Adrenal gland (tissue), 12 donors: Measurements from ENCODE around the gene GRP. TPM values are rescaled to one million over a fixed set of nuclear protein-coding genes. Genes with fewer than 3 reads are reported as not detected.
"Not testable (repeated sequence)": the region's sequence is repeated elsewhere in the genome, so short reads cannot be mapped to it uniquely, and the experiment has no call there.

ENCODE experiments used
- DNase-seq, 7 donors: peaks; one replicate each; pipeline ENCODE4 v3.0.0-alpha.2; 2019 to 2020
- H3K27ac ChIP-seq, 5 donors: fragments of 200-600 bp; sonication (generic) in 4 of 5; 1 replicate in 3 of 5; 2 replicates in 2 of 5; pipeline versions ENCODE4 v1.5.1 to v1.8.0; 2016 to 2020; ENCODE audit warnings: mild to moderate bottlenecking in 1 of 5
- H3K27me3 ChIP-seq: fragments of 200-600 bp; 2 replicates; pipeline ENCODE4 v1.8.0; 2021
- H3K36me3 ChIP-seq, 2 donors: fragments of 200-600 bp; replicated peaks in 1 of 2; 1 replicate in 1 of 2; 2 replicates in 1 of 2; pipeline versions ENCODE4 v1.5.1 to v1.8.0; 2018 to 2022
- H3K4me1 ChIP-seq, 2 donors: fragments of 200-600 bp; replicated peaks in 1 of 2; 1 replicate in 1 of 2; 2 replicates in 1 of 2; pipeline versions ENCODE4 v1.5.1 to v1.8.0; 2018 to 2021
- H3K4me3 ChIP-seq, 4 donors: fragments of 200-600 bp; sonication (generic) in 3 of 4; one replicate each; pipeline ENCODE4 v1.5.1; 2016 to 2018
- H3K9me3 ChIP-seq, 3 donors: fragments of 200-600 bp; sonication (generic) in 1 of 3; replicated peaks in 1 of 3; 1 replicate in 2 of 3; 2 replicates in 1 of 3; pipeline versions ENCODE4 v1.5.1 to v1.8.0; 2016 to 2021
- CTCF ChIP-seq, 6 experiments: fragments of 450-650 bp in 4 of 6; fragments of 200-600 bp in 2 of 6; sonication (generic) in 1 of 6; IDR thresholded peaks; 1 replicate in 5 of 6; 2 replicates in 1 of 6; pipeline versions ENCODE4 v1.5.1 to v1.8.0; 2016 to 2021; ENCODE audit warnings: antibody characterized with exemption in 6 of 6, mild to moderate bottlenecking in 2 of 6, moderate library complexity in 1 of 6
- POLR2A ChIP-seq, 2 donors: fragments of 450-650 bp; IDR thresholded peaks; one replicate each; pipeline ENCODE4 v1.6.1; 2017; ENCODE audit warnings: antibody characterized with exemption in 2 of 2, mild to moderate bottlenecking in 2 of 2, moderate library complexity in 1 of 2
- WGBS, 4 donors: extraction: QIAGEN DNeasy Blood & Tissue Kit in 2 of 4; methylation state at CpG; one replicate each; pipeline versions ENCODE4 v1.1.5 to v1.1.7; 2013 to 2017; 5-methylcytosine and 5-hydroxymethylcytosine counted together
- intact Hi-C, 2 donors: fragments of 100-400 bp; cut with DNase I; formaldehyde crosslinking; loops; one replicate each; pipeline versions ENCODE4 v1.14.1 to v1.15.0; 2022 to 2023
- polyA plus RNA-seq, 3 donors: library from polyadenylated mRNA; stranded (reverse); fragments of 200-250 nt in 2 of 3; fragments of 350-450 nt in 1 of 3; fragmentation: Illumina TruSeq in 1 of 3; extraction: RNeasy Lipid Tissue Mini Kit (QIAGEN cat#74804) in 1 of 3; gene quantifications; one replicate each; pipeline ENCODE4 v1.2.3, GENCODE V29; 2013 to 2014
- total RNA-seq, 9 donors: library from RNA; depleted of rRNA in 4 of 9; stranded (reverse); fragments of >200 nt in 4 of 9; fragments of 120-200 nt in 1 of 9; fragmentation: NEBNext Ultra II Directional in 1 of 9; extraction: Animal tissue kit (Norgen Biotek cat#: 25700) in 1 of 9; gene quantifications; one replicate each; pipeline versions ENCODE4 v1.1.0 to v1.2.4, GENCODE V29; 2013 to 2023
- donor health status: healthy with polysubstance abuse.
- donor health status: Bipolar disorder and iron deficiency.
- donor health status: DM: yes; HTN: yes; CAD: no.
- donor health status: DM: no; HTN: no; CAD: no.
- donor health status: DM: no; HTN: no; CAD: no.
- donor health status: DM: yes; HTN: yes; CAD: no.

Gene GRP
- total and polyA plus RNA-seq, 12 donors = 0.20 to 1.2 (median 0.74) TPM; not detected in 9

GRCh38 chr18:59242906-59243305, 22.9 kb downstream of the GRP start:
- Histone ChIP-seq H3K27me3 (peaks cover 14% of the 10 kb centered on the region), H3K36me3 (no peaks in the 10 kb centered on the region), H3K4me1 (no peaks in the 10 kb centered on the region), H3K4me3 (no peak overlapping the region), H3K9me3 (no peaks in the 10 kb centered on the region), H3K27ac (no peak overlapping the region)
- TF ChIP-seq POLR2A (IDR thresholded peaks at IDR 0.05) = no peak
- no peak for TF ChIP-seq CTCF (IDR thresholded peaks at IDR 0.05)
- no peak for DNase-seq
- WGBS, 4 donors = 78 to 93% (median 86%) methylated on average over 2 of the region's 2 CpGs
- intact Hi-C loops = no loop called here

- DNase-seq = no peak
- Histone ChIP-seq H3K4me3 (no peak overlapping the region), H3K27me3 (peaks cover 19% of the 10 kb centered on the region), H3K9me3 (no peaks in the 10 kb centered on the region), H3K27ac (no peak overlapping the region), H3K4me1 (no peaks in the 10 kb centered on the region), H3K36me3 (no peaks in the 10 kb centered on the region)
- intact Hi-C loops = loop anchor here in 1 of 2 donors (5.0 kb wide), 1 partner anchor 156 kb away; no protein-coding TSS in a partner anchor
- no peak for TF ChIP-seq CTCF (IDR thresholded peaks at IDR 0.05)
- no peak for TF ChIP-seq POLR2A (IDR thresholded peaks at IDR 0.05)
- WGBS, 4 donors = 40 to 47% (median 47%) methylated on average over 4 of the region's 4 CpGs
These were observed 26.8 kb downstream of the GRP start for GRCh38 chr18:59246796-59247195.

- Histone ChIP-seq H3K27ac (no peak overlapping the region), H3K9me3 (no peaks in the 10 kb centered on the region), H3K4me1 (no peaks in the 10 kb centered on the region), H3K27me3 (peaks cover 13% of the 10 kb centered on the region), H3K4me3 (no peak overlapping the region), H3K36me3 (no peaks in the 10 kb centered on the region)
- intact Hi-C loops = loop anchor here in 1 of 2 donors (5.0 kb wide), 1 partner anchor 153 kb away; no protein-coding TSS in a partner anchor
- TF ChIP-seq POLR2A (IDR thresholded peaks at IDR 0.05) = no peak
- TF ChIP-seq CTCF (IDR thresholded peaks at IDR 0.05) = peak; percentile 57 to 75 (median 70)
- peak; percentile 42 to 78 (median 54) for DNase-seq
- 22 to 26% (median 24%) methylated on average over 5 of the region's 5 CpGs for WGBS, 4 donors
These were observed 29.3 kb downstream of the GRP start for GRCh38 chr18:59249199-59249774.

GRCh38 chr18:59255491-59255890, 35.5 kb downstream of the GRP start:
- intact Hi-C loops, H3K27me3 ChIP-seq, DNase-seq, H3K9me3 ChIP-seq, H3K36me3 ChIP-seq, H3K4me1 ChIP-seq, H3K4me3 ChIP-seq, H3K27ac ChIP-seq: not testable (repeated sequence)
- 82 to 100% (median 92%) methylated on average over 2 to 30 of the region's 30 CpGs for WGBS, 4 donors

GRCh38 chr18:59261842-59262241, 41.9 kb downstream of the GRP start:
- H3K9me3 ChIP-seq, H3K4me1 ChIP-seq, H3K27ac ChIP-seq, H3K36me3 ChIP-seq, DNase-seq, H3K4me3 ChIP-seq, intact Hi-C loops: not testable (repeated sequence)
- H3K27me3 ChIP-seq = peaks cover 37% of the 10 kb centered on the region
- 54 to 88% (median 82%) methylated on average over 3 of the region's 3 CpGs for WGBS, 4 donors

GRCh38 chr18:59262243-59262642, 42.3 kb downstream of the GRP start:
- H3K4me1 ChIP-seq, intact Hi-C loops, H3K4me3 ChIP-seq, H3K36me3 ChIP-seq, H3K27ac ChIP-seq, H3K9me3 ChIP-seq, DNase-seq: not testable (repeated sequence)
- 70 to 88% (median 77%) methylated on average over 2 of the region's 2 CpGs for WGBS, 4 donors
- peaks cover 40% of the 10 kb centered on the region for H3K27me3 ChIP-seq
